Measurements from ENCODE around the gene C1QTNF2. TPM values are rescaled to one million over a fixed set of nuclear protein-coding genes. Genes with fewer than 3 reads are reported as not detected.

The C1QTNF2 gene
- total RNA-seq, 4 donors from 2014 or later: 1.3 to 2.9 (median 2.5) TPM

GRCh38 chr5:160305319-160305718 is 65.1 kb downstream of the C1QTNF2 start:
- H3K27ac ChIP-seq (replicated peaks in 1 of 4): no peak overlapping the region
- TF ChIP-seq POLR2A (IDR thresholded peaks at IDR 0.05; ENCODE audit: low read depth) (no peak), EP300 (IDR thresholded peaks at IDR 0.05) (no peak), POLR2AphosphoS5 (IDR thresholded peaks at IDR 0.05) (no peak)
- TF ChIP-seq, protein P1, sequence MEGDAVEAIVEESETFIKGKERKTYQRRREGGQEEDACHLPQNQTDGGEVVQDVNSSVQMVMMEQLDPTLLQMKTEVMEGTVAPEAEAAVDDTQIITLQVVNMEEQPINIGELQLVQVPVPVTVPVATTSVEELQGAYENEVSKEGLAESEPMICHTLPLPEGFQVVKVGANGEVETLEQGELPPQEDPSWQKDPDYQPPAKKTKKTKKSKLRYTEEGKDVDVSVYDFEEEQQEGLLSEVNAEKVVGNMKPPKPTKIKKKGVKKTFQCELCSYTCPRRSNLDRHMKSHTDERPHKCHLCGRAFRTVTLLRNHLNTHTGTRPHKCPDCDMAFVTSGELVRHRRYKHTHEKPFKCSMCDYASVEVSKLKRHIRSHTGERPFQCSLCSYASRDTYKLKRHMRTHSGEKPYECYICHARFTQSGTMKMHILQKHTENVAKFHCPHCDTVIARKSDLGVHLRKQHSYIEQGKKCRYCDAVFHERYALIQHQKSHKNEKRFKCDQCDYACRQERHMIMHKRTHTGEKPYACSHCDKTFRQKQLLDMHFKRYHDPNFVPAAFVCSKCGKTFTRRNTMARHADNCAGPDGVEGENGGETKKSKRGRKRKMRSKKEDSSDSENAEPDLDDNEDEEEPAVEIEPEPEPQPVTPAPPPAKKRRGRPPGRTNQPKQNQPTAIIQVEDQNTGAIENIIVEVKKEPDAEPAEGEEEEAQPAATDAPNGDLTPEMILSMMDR (IDR thresholded peaks at IDR 0.05): no peak
- peaks cover 0 to 3% (median 0%) of the 10 kb centered on the region in 4 donors for H3K27me3 ChIP-seq
- H3K4me3 ChIP-seq: no peak overlapping the region
- WGBS: 94% methylated on average over 10 of the region's 10 CpGs
- no peak for DNase-seq (ENCODE audit: extremely low spot score)
- H3K36me3 ChIP-seq: no peaks in the 10 kb centered on the region
- intact Hi-C loops (cut with DNase I): no loop called here
- no peaks in the 10 kb centered on the region for H3K9me3 ChIP-seq
- H3K4me1 ChIP-seq: no peaks in the 10 kb centered on the region

- intact Hi-C loops (cut with DNase I): no loop called here
- 81% methylated on average over 3 of the region's 3 CpGs for WGBS
- no peaks in the 10 kb centered on the region for H3K4me1 ChIP-seq
- no peaks in the 10 kb centered on the region for H3K27me3 ChIP-seq
- no peaks in the 10 kb centered on the region for H3K36me3 ChIP-seq
- TF ChIP-seq, protein P1 (IDR thresholded peaks at IDR 0.05): no peak
- TF ChIP-seq POLR2AphosphoS5 (IDR thresholded peaks at IDR 0.05) (no peak), EP300 (IDR thresholded peaks at IDR 0.05) (no peak), POLR2A (IDR thresholded peaks at IDR 0.05; ENCODE audit: low read depth) (no peak)
- no peaks in the 10 kb centered on the region for H3K9me3 ChIP-seq
- no peak overlapping the region for H3K27ac ChIP-seq (replicated peaks in 1 of 4)
- DNase-seq (ENCODE audit: extremely low spot score): no peak
- no peak overlapping the region for H3K4me3 ChIP-seq
These were observed 66.7 kb downstream of the C1QTNF2 start for GRCh38 chr5:160303690-160304089.

GRCh38 chr5:160298189-160298588 is 72.2 kb downstream of the C1QTNF2 start:
- Histone ChIP-seq H3K9me3 (no peaks in the 10 kb centered on the region), H3K36me3 (no peaks in the 10 kb centered on the region), H3K4me1 (peaks cover 0 to 5% (median 0%) of the 10 kb centered on the region in 4 donors), H3K27ac (replicated peaks in 1 of 4) (no peak overlapping the region), H3K4me3 (no peak overlapping the region), H3K27me3 (no peaks in the 10 kb centered on the region)
- intact Hi-C loops (cut with DNase I): no loop called here
- DNase-seq (ENCODE audit: extremely low spot score): no peak
- TF ChIP-seq EP300 (IDR thresholded peaks at IDR 0.05) (no peak), POLR2A (IDR thresholded peaks at IDR 0.05; ENCODE audit: low read depth) (no peak), POLR2AphosphoS5 (IDR thresholded peaks at IDR 0.05) (no peak)
- TF ChIP-seq, protein P1 (IDR thresholded peaks at IDR 0.05): no peak
- 93% methylated on average over 10 of the region's 10 CpGs for WGBS

DNA sequence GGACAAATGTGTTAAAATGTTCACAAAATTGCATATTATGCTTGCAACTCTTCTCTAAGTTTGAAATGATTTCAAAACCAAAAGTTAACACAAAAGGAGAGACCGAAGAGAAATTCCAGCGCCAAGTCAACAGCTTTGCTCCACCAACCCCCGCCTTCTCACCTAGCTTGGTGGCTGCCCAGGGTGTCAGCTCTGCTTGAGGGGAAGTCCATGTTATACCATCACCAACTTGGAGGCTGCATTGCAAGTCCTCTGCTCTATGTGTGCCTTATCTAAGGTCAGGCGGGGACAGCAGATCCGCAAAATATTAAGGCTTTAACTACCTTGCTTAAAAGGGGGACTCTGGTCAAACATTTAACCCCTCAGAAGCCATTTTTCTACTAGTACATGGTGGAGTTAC is 72.7 kb downstream of the C1QTNF2 start:
- no peak for DNase-seq (ENCODE audit: extremely low spot score)
- no peak overlapping the region for H3K4me3 ChIP-seq
- no peak overlapping the region for H3K27ac ChIP-seq (replicated peaks in 1 of 4)
- TF ChIP-seq EP300 (IDR thresholded peaks at IDR 0.05) (no peak), POLR2AphosphoS5 (IDR thresholded peaks at IDR 0.05) (no peak), POLR2A (IDR thresholded peaks at IDR 0.05; ENCODE audit: low read depth) (no peak)
- TF ChIP-seq, protein P1 (IDR thresholded peaks at IDR 0.05): no peak
- H3K4me1 ChIP-seq: peaks cover 0 to 5% (median 0%) of the 10 kb centered on the region in 4 donors
- intact Hi-C loops (cut with DNase I): no loop called here
- no peaks in the 10 kb centered on the region for H3K27me3 ChIP-seq
- H3K36me3 ChIP-seq: no peaks in the 10 kb centered on the region
- 92% methylated on average over 5 of the region's 5 CpGs for WGBS
- no peaks in the 10 kb centered on the region for H3K9me3 ChIP-seq

Small RNA genes lying within 50 kb of the gene (small RNA-seq; reads per million reads assigned to genes)
- 0 reads per million in 3 donors for gene AC112191.3

Other genes starting within 250 kb of the C1QTNF2 start
- gene FABP6, start 141.1 kb downstream of the C1QTNF2 start, total RNA-seq: not detected
- gene CCNJL, start 58.1 kb downstream of the C1QTNF2 start, total RNA-seq: 1 to 10 TPM in 3 of 4 donors, under 1 TPM in 1; 0.83 to 2.5 (median 1.3) TPM
- gene FAM200C, start 29.4 kb upstream of the C1QTNF2 start, total RNA-seq: 1 to 10 TPM; 3.0 to 9.6 (median 5.8) TPM
- gene SLU7, start 48.5 kb upstream of the C1QTNF2 start, total RNA-seq: 10 to 100 TPM; 43.5 to 82.0 (median 69.5) TPM
- gene PTTG1, start 51.2 kb upstream of the C1QTNF2 start, total RNA-seq: 1 to 10 TPM in 3 of 4 donors, not detected in 1; 2.6 to 6.3 (median 5.5) TPM

Measured in esophagus muscularis mucosa (tissue), 4 donors.